ENCODE results near the gene SDHA.

SDHA gene

GRCh38 chr5:194102-194501 lies 24.0 kb upstream of the SDHA start (continued):
- no peak for TF ChIP-seq ZBTB11 (tag by site-specific recombination; conservative IDR thresholded peaks at IDR 0.05; ENCODE audit: low read depth)
- TF ChIP-seq KLF10 (tag by site-specific recombination; IDR thresholded peaks at IDR 0.05), result no peak
- no peak for TF ChIP-seq ZNF585B (tag by site-specific recombination; IDR thresholded peaks at IDR 0.05)
- TF ChIP-seq ZNF677 (tag by site-specific recombination; IDR thresholded peaks at IDR 0.05), result no peak
- TF ChIP-seq ZNF354C (tag by site-specific recombination; IDR thresholded peaks at IDR 0.05; ENCODE audit: borderline replicate concordance, low read depth), result no peak

GRCh38 chr5:194603-195209 lies 23.4 kb upstream of the SDHA start:
- Histone ChIP-seq H3K9me3 (ENCODE audit: control insufficient read depth, insufficient read depth, low read depth, low read length) (no peaks in the 10 kb centered on the region), H3K36me3 (ENCODE audit: control insufficient read depth in 2 of 2, insufficient read depth in 1 of 2, low read length in 2 of 2) (no peaks in the 10 kb centered on the region), H3K4me1 (ENCODE audit: control insufficient read depth, insufficient read depth, low read length) (no peaks in the 10 kb centered on the region), H3K27ac (ENCODE audit: extremely low read depth, low read depth, low read length) (no peak overlapping the region), H3K4me3 (ENCODE audit: low read depth, low read length) (no peak overlapping the region)
- TF ChIP-seq HIC1 (tag by site-specific recombination; IDR thresholded peaks at IDR 0.05), result 0 out of 2 replicates have a peak, but pooled peaks have one; percentile 42
- TF ChIP-seq ZNF223 (tag by site-specific recombination; IDR thresholded peaks at IDR 0.05), result no peak
- ChIA-PET POLR2A (interaction anchor here (1.4 kb wide), 1 partner anchor 23 kb away, joined by 4 read pairs; the partner anchor contains the start of genes CCDC127 and SDHA), CTCF (interaction anchor here (0.5 to 0.7 kb wide), 2 partner anchors 54 to 147 kb away, joined by 3 read pairs; no protein-coding TSS in a partner anchor)

- POLR2A ChIA-PET, result interaction anchor here (1.4 kb wide), 1 partner anchor 23 kb away, joined by 4 read pairs; the partner anchor contains the start of genes CCDC127 and SDHA
- Histone ChIP-seq H3K27ac (ENCODE audit: extremely low read depth, low read depth, low read length) (no peak overlapping the region), H3K9me3 (ENCODE audit: control insufficient read depth, insufficient read depth, low read depth, low read length) (no peaks in the 10 kb centered on the region), H3K4me1 (ENCODE audit: control insufficient read depth, insufficient read depth, low read length) (no peaks in the 10 kb centered on the region), H3K4me3 (ENCODE audit: low read depth, low read length) (no peak overlapping the region), H3K36me3 (ENCODE audit: control insufficient read depth in 2 of 2, insufficient read depth in 1 of 2, low read length in 2 of 2) (no peaks in the 10 kb centered on the region)
- TF ChIP-seq ZNF280D (tag by site-specific recombination; IDR thresholded peaks at IDR 0.05), result no peak
- peak; percentile 37; the same call in 1 of the 2 replicates for TF ChIP-seq ZNF449 (tag by site-specific recombination; IDR thresholded peaks at IDR 0.05)
- no peak for TF ChIP-seq ZBTB6 (tag by site-specific recombination; IDR thresholded peaks at IDR 0.05)
- peak; percentile 21; the same call in 1 of the 2 replicates for TF ChIP-seq HIC1 (tag by site-specific recombination; IDR thresholded peaks at IDR 0.05)
- no peak for TF ChIP-seq BCL11A (tag by site-specific recombination; IDR thresholded peaks at IDR 0.05; ENCODE audit: low read depth)
- no peak for TF ChIP-seq ZNF157 (tag by site-specific recombination; IDR thresholded peaks at IDR 0.05)
- TF ChIP-seq SCRT2 (tag by site-specific recombination; IDR thresholded peaks at IDR 0.05), result no peak
- CTCF ChIA-PET, result interaction anchor here (0.5 kb wide), 1 partner anchor 1332 kb away, joined by 3 read pairs; no protein-coding TSS in a partner anchor
Measured at GRCh38 chr5:195401-196160, 22.5 kb upstream of the SDHA start.
